Epithelial cell of esophagus (primary cell): ENCODE data around the gene GAMT.

Experiments used
- DNase-seq: peaks from one replicate; pipeline ENCODE4 v3.0.0; 2010; ENCODE audit warnings: low read depth
- H3K4me3 ChIP-seq: 2 replicates; pipeline ENCODE4 v1.5.1; 2011; ENCODE audit warnings: mild to moderate bottlenecking, low read length, control low read depth
- TF ChIP-seq, protein P1 (sequence below): IDR thresholded peaks from 2 replicates; pipeline ENCODE4 v1.5.1; 2011; ENCODE audit warnings: low read depth, mild to moderate bottlenecking, low read length, control low read depth, inconsistent platforms; ENCODE audit not compliant: insufficient read depth; ENCODE audit errors: missing control alignments

The GAMT gene

DNA sequence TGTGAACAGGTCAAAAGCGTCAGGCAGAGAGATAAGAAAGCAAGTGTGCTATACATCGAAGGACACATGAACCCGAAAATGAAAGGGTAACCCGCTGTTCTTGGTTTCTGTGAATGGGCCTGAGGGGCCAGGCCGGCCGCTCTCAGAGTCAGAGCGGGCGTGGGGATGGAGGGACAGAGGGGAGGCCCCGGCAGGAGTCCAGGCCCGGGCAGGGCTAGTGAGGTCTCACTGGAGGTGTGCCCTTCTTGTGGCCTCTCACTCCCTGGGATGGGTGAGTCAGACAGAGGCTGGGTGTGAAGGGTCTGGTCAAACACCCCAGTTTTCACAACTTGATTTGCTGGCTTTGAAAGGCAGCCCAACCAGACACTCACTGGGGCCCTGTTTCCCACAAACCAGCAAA lies 35.0 kb downstream of the GAMT start:
- no peak for DNase-seq
- TF ChIP-seq, protein P1, sequence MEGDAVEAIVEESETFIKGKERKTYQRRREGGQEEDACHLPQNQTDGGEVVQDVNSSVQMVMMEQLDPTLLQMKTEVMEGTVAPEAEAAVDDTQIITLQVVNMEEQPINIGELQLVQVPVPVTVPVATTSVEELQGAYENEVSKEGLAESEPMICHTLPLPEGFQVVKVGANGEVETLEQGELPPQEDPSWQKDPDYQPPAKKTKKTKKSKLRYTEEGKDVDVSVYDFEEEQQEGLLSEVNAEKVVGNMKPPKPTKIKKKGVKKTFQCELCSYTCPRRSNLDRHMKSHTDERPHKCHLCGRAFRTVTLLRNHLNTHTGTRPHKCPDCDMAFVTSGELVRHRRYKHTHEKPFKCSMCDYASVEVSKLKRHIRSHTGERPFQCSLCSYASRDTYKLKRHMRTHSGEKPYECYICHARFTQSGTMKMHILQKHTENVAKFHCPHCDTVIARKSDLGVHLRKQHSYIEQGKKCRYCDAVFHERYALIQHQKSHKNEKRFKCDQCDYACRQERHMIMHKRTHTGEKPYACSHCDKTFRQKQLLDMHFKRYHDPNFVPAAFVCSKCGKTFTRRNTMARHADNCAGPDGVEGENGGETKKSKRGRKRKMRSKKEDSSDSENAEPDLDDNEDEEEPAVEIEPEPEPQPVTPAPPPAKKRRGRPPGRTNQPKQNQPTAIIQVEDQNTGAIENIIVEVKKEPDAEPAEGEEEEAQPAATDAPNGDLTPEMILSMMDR: no peak
- no peak overlapping the region for H3K4me3 ChIP-seq

DNA sequence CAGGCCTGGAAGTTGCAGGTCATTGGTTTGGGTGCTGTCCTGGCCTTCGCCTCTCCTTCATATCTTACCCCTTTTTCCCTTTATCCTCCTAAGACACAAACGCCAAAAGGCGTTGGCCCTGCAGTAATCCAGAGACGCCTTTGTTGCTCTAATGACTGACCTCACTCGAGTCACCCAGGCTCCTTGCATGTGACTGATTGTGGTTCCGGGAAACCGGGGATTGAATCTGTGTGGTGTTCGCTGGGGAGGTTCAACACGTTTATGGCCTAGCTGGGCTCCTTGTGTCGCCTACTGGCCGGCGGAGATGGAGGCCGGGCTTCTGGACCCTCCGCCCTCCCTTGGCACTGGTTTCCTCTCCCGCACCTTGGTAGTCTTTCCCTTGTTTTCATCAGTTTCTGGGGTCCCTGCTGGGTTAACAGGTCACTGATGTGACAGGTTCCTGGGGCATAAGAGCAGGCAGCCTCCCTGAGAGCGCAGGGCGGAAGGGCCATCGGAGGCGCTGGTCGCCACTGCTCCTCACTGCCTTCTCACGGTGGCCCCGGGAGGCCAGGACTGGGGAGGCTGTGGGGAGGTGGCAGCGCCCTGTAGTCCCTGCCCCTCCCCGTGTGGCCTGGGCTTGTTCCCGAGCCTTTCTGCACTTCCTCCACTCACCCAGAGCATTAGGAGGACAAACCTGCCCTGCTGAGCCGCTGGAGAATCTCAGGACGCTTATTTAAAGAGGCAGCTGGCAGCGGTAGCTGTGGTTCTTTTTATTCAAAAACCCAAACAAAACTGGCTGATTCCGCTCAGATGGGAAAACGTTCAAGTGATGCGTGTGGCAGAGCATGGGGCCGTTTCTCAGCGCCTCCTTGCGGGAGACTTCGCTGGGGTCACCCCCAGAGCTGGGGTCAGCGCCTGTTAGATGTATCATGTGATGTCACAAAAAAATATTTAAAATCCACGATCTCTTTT lies 35.7 kb downstream of the GAMT start:
- TF ChIP-seq, protein P1: no peak
- no peak overlapping the region for H3K4me3 ChIP-seq
- DNase-seq: no peak

DNA sequence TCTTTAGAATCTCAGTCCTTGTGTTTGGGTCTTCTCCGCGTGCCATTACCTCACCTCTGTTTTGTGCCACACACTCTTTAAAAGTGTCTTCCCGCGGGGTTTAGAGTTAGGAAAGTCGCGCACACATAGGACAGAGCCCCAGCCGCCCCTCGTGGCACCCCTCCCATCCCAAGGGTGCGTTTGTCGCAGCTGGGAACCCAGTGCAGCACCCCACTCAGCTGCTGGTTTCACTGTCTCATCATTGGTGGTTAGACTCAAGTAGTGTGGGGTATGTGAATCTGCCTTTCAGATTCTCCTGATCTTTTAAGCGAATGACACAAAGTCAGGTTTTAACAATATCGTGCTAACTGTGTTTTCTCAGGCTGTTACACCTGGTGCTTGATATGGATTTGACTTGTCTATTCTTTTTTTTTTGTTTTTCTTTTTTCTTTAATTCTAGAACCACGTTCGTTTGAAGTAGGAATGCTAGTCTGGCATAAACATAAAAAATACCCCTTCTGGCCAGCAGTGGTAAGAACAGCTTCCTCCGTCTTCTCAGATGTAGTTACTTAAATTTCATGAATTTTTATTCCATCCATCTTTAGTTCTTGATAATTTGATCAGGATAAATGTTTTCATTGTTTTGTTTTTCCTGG lies 37.2 kb downstream of the GAMT start:
- TF ChIP-seq, protein P1: peak; percentile 14
- no peak for DNase-seq
- no peak overlapping the region for H3K4me3 ChIP-seq

DNA sequence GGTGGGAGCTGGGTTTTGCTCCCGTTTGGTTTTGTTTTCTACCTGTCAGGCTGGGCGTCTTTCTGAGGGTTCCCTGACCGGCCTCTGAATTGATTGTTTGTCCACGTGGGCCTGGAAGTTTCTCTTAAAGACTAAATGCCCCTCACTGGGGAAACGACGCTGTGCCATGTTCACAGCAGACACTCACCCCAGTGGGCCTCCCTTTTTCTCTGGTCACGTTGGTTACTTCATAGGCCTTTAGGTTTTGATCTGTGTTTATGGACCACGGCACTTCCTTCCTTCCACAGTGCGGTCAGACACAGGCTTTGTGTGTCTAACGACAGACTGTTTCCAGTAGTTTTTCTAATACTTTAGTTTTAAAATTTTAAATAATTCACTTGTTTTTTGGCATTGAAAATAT lies 37.7 kb downstream of the GAMT start:
- no peak overlapping the region for H3K4me3 ChIP-seq
- DNase-seq: no peak
- TF ChIP-seq, protein P1: no peak

DNA sequence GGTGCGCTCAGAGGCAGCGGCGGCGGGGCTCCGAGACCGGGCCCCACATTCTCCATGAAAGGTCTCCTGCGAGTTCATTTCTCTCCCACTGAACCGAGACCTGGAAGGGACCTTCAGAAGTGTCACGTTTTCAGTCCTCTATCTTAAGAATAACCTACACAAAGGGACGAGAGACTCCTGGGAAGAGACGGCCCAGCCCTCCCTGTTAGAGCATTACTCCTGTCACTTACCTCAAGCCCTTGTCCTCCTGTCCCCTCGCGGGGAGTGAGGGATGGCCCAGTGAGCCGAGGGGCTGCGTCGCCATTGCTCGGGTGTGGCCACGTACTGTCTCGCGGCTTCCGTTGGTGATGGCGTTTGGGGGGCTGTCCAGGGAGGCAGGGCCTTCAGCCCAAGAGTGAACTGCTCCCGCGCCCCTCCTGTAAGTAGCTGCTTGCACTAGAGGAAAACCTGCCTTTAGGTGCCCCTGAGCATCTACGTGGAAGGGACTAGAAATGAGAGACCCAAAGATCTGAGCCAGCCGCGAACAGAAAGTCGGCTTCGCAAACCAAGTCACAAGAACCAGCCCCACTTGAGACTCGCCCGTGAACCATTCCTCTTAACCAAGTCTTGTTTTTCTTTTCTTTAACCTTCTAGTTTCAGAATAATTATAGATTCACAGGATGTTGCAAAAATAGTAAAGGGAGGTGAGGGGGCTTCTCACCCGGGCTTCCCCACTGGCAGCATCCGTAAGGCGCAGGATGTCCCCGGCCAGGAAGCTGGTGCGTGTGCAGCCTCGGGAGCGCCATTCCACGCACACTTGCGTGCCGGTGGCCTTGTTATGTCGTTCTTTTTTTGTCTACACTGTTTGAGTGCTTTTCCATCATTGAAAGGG lies 38.7 kb downstream of the GAMT start:
- no peak overlapping the region for H3K4me3 ChIP-seq
- DNase-seq: no peak
- TF ChIP-seq, protein P1: no peak

DNA sequence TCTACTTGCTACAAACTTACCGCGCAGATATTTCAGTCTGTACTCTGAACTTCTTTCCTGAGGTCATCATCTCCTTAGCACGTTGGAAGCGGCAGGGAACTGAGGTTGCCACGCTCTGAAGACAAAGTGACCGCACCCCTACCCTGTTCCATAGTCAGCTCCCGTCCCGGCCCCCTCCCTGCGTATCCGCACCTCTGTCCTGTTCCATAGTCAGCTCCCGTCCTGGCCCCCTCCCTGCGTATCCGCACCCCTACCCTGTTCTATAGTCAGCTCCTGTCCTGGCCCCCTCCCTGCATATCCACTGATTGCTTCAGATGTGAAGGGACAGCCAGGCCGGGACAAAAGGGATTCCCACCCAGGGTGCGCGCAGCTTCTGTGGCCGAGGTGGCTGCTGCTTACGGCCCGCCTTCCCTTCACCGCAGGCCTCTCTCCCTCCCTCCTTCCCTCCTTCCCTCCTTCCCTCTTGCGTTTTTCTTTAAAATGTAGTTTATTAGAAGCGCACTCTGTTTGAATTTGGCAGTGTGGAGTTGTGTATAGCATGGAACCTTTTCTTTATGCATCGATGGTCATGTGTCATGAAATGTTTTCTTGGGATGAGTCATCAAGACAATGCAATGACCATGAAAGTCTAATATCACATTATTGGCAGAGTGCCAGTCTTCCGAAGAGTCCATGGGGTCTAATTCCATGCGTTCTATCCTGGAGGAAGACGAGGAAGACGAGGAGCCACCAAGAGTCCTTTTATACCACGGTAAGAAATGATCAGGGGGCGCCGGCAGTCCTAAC lies 39.5 kb downstream of the GAMT start:
- peak; percentile 27 for DNase-seq
- TF ChIP-seq, protein P1: no peak
- no peak overlapping the region for H3K4me3 ChIP-seq
